Stimulated activated CD8-positive, alpha-beta memory T cell treated with anti-CD3 and anti-CD28 coated beads, Interleukin-12 subunit alpha, Interleukin-12 subunit beta, amount 100 ng/mL, for 1 hour (primary cell): Measurements from ENCODE around the gene TRAFD1.

Source experiments
- DNase-seq: peaks from one replicate; pipeline ENCODE4 v3.0.0-alpha.2; 2020; ENCODE audit warnings: low read depth

Gene TRAFD1

DNA sequence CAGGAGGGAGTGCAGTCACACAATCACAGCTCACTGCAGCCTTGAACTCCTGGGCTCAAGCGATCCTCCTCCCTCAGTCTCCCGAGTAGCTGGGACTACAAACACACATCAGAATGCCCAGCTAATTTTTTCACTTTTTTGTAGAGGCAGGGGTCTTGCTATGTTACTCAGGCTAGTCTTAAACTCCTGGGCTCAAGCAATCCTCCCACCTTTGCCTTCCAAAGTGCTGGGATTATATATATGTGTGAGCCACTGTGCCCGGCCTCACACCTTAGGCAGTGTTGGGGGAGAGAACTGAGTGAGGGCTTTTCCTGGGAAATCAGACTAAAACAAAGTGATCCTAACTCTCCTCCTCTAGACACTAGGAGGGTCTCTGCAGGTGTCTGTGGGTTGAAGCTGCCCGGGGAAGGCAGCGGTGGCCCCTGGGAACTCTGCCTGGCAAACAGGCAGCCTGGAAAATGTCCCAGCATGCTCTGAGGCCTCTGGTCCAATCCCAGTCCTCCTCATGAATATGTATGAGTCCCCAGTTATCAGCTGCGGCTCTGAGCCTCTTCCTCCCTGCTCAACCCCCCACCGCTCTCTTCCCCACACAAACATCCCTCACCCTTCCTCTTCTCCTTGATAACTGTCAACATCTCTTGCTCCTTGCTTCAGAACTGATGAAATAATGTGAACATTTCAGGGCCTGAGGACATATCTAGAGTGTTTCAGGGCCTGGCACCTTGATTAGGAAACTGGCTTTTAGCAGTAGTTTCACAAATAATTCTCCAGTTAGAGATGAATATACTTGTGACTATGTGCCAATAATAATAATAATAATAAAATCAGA, 8.9 kb upstream of the TRAFD1 start:
- DNase-seq: no peak

DNA sequence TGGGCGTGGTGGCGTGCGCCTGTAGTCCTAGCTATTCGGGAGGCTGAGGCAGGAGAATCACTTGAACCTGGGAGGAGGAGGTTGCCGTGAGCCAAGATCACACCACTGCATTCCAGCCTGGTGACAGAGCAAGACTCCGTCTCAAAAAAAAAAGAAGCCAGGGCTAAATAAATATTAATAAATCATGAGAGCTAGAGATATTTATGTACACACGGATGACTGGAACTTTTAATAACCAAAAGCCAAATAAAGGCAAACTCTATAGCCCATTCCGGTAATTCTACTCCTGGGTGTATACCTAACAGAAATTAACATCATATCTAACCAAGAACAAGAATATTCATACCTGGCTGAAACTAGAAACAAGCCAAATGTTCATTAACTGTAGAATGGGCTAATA, 7.7 kb upstream of the TRAFD1 start:
- DNase-seq: no peak

DNA sequence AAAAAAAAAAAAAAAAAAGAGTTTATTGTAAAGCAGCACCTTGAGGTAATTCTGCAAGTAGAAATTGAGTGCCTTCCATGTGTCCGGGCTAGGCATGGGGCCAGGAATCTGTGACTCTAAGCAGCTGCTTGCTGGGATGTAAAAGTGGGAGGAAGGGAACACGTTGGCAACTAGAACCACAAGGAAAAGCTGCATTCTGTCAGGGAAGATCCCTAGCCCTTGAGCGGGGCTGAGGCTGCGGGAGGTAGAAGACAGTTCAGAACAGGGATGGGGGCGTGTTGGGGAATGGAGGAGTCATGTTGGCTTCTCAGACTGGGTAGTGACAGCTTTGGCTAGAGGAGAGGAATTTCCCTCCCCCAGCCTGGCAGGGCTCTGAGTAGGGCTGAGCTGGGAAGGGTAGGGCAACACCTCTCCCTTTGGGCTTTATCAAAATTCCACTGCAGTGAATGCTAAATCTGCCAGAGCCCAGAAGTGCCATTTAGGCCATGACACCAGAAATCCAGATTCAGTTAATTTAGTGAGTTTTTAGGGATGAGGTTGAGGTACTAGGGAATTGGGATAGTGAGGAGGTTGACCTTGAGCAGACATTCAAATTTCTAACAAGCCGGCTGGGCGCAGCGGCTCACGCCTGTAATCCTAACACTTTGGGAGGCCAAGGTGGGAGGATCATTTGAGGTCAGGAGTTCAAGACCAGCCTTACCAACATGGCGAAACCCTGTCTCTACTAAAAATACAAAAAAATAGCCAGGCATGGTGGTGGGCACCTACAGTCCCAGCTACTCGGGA, 3.4 kb upstream of the TRAFD1 start:
- no peak for DNase-seq

DNA sequence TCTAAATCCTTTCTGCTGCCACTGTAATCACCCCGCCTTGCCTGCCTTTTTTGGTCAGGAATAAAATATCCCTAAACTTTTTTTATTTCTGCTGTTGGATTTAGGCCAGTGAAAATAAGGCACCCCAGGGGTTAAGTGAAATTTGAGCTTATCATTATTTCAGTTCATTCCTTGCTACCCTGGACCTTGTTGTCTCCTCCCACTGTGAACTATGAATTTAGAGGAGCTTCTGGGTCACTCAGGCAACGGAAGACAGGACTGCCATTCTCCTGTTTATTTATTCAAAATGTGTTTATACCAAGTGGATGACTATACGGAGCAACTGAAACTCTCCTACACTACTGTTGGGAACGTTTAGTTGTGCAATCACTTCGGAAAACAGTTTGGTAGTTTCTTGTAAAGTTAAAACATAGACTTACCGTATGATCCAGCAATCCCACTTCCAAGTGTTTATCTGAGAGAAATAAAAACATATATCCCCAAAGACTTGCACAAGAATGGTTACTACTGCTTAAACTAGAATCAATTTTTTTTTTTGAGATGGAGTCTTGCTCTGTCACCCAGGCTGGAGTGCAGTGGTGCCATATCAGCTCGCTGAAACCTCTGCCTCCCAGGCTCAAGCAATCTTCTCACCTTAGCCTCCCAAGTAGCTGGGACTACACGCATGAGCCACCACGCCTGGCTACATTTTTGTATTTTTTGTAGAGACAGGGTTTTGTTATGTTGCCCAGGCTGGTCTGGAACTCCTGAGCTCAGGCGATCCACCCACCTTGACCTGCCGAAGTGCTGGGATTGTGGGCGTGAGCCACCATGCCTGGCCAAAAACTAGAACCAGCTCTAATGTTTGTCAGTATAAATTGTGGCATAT, 2.3 kb upstream of the TRAFD1 start:
- DNase-seq: no peak

DNA sequence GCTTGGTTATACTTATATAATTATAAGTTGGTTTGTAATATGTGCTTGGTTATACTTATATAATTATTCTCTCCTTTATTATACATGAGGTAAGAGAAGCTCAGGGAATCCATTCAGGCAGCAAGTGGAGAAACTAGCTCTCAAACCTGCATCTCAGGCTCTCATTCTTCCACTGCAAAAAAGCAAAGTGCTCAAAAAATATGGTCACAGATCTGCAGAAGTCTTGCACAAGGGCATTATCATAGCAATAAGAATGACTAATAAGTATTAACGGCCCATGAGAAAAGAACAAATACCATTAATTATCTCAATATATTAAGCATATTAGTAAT, 476 bp upstream of the TRAFD1 start:
- no peak for DNase-seq

DNA sequence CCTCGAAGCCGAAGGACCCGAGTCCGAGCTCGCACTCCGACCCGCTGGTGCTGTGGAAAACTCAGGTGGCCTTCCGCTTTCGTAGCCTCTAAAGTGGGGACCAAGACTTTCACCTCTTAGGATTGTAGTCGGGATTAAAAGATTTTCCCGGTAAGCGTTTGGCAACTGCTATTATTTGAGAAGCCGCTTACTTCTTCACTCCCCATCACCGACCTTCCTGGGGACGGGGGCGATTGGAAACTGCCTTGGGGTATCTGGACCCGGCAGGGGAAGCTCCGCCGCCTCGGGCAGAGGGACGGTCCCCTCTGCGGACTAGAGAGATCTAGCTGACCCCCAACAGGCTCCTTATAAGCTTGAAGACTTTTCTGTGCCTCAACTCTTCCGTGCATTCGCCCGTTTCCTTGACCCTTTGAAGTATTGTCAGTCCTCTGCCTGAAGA, 659 bp downstream of the TRAFD1 start:
- no peak for DNase-seq

DNA sequence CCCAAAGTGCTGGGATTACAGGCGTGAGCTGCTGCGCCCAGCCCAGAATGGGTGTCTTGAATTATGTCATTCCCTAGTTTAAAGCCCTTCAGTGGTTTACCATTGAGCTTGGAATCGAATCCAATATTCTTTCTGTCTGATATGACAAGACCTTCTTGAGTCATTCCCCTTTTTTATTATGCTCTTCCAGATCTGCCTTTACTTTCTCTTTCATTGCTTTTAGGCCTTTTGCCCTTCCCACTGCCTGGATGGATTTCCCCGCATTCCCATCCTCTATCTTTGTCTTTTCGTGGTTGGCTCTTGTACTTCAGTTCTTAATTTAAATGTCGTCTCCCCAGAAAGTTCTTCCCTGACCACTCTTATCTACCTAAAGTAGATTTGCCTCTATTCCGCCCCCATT, 1.6 kb downstream of the TRAFD1 start:
- no peak for DNase-seq

DNA sequence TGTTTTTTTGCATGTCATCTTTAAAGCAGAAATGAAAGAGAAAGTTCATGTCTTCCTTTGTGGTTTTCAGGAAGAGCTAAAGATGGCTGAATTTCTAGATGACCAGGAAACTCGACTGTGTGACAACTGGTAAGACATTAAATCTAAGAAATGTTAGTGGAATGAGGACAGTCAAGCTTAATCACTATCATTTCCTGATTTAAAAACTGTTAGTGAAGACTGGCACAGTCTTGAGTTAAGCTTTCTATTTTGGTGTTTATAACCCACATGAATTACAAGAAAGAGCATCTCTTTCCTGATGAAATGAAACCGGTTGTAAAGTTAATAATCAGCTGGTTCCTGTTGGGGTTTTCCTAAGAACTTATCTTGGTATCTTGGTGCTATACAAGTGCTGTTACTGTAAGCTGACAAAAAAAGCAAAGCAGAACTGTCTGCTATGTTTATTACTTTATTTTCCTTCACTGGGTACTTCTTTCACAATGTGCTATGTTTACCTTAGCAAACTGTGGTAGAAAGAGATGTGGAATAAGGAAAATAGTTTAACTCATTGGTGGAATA, 5.2 kb downstream of the TRAFD1 start:
- no peak for DNase-seq

DNA sequence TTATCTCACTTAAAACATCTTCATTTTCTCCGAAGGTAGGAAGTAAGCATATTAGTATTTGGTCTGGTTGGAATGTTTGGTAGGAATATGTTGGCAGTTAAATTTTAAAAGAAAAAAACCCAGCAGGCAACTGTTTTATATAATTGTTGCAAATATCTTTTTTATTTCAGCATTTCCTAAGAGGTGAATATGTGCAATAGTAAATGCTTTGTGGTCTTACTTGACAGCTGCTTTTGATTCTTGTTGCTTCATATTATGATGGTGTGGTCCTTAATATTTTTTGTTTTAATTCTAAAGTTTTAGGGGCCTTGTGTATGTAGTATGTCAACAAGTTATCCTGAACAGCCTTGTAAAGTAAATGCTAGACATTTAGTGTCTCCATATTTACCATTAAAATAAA, 6.3 kb downstream of the TRAFD1 start:
- no peak for DNase-seq

DNA sequence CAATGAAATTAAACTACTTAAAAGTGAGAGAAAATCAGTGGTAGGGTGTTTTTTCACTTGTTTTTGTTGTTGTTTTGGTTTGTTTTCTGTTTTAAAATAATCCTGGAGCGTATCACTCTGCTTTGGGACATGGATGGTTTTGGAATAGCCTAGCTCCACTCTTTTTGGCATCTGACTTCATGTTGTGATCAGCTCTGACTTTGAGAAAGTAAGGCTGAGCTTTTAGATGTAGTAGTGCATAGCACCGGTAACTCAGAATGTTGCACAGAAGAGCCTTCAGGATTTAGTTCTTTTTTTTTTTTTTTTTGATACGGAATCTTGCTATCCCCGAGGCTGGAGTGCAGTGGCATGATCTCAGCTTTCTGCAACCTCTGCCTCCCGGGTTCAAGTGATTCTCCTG, 8.1 kb downstream of the TRAFD1 start:
- DNase-seq: no peak

DNA sequence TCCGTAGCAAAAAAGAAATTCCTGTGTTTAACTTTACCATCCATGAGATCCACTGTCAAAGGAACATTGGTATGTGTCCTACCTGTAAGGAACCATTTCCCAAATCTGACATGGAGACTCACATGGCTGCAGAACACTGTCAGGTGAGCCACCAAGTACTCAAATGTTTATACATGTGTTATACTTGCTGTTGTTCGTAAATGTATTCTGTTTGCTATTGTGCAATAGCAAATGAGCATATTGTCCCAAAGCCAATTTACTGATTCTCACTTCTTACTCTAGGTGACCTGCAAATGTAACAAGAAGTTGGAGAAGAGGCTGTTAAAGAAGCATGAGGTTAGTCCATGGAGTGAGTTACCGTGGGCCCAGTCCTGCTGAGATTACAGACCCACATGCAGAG, 9.4 kb downstream of the TRAFD1 start:
- DNase-seq: no peak

DNA sequence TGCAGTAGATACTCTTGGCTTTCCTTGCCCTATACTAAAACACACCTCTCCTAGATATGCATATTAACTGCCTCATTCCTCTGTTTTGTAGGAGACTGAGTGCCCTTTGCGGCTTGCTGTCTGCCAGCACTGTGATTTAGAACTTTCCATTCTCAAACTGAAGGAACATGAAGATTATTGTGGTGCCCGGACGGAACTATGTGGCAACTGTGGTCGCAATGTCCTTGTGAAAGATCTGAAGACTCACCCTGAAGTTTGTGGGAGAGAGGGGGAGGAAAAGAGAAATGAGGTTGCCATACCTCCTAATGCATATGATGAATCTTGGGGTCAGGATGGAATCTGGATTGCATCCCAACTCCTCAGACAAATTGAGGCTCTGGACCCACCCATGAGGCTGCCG, 15.4 kb downstream of the TRAFD1 start:
- DNase-seq: no peak

DNA sequence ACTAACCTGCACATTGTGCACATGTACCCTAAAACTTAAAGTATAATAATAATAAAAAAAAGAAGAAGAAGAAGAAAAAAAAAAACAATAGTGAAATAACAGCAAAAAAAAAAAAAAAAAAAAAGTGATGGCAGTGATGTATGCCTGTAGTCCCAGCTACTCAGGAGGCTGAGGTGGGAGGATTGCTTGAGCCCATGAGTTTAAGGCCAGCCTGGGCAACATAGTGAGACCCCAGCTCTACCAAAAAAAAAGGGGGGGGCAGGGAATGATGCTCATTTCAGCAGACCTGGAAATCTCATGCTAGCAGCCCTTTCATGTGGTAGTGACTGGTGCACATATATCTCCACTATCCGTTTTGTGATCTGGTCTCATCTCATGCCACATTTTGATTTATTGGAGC, 20.8 kb downstream of the TRAFD1 start:
- DNase-seq: no peak

DNA sequence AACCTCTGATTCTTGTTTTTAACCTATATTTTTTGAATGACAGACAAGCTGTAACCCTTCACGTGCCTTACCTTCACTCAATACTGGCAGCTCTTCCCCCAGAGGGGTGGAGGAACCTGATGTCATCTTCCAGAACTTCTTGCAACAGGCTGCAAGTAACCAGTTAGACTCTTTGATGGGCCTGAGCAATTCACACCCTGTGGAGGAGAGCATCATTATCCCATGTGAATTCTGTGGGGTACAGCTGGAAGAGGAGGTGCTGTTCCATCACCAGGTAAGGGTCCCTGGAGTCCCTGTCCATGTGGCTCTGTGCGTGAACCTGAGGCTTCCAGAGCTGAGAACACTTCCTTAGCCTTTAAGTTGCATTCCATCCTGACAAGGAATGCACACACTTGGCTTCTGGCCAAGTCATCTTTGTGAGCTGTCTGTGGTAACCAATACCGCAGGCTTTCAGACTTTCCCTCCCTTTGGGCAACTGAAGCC, 22.7 kb downstream of the TRAFD1 start:
- no peak for DNase-seq

DNA sequence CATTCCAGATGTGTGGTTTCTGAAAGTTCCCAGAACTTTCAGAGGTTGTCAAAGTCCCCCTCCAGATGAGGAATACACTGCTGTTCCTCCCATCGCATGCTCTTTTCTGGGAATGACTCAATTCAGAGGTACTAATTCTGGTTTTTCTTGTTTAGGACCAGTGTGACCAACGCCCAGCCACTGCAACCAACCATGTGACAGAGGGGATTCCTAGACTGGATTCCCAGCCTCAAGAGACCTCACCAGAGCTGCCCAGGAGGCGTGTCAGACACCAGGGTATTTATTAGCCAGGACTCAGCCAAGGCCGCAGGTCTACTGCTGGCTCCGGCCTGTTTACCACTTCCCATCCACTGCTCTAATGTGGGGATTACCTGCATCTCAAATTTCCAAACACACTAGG, 24.2 kb downstream of the TRAFD1 start:
- no peak for DNase-seq

DNA sequence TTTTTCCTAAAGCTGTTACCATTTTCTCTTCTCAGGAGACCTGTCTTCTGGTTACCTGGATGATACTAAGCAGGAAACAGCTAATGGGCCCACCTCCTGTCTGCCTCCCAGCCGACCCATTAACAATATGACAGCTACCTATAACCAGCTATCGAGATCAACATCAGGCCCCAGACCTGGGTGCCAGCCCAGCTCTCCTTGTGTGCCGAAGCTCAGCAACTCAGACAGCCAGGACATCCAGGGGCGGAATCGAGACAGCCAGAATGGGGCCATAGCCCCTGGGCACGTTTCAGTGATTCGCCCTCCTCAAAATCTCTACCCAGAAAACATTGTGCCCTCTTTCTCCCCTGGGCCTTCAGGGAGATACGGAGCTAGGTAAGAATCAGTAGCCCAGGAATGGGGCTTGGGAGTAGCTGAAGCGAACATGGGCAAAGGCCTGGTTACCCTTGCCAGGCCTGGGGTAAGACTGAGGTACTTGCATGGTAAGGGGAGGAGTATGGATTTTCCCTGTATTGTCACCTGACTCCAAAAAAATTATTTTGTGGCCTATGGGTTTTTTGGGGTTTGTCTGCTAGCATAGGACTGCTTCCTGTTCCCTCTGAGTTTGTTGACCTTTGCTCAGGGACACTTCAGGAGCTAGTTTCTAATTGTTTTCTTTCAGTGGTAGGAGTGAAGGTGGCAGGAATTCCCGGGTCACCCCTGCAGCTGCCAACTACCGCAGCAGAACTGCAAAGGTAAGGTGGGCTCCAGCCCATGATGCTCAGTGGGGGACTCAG, 26.6 kb downstream of the TRAFD1 start:
- no peak for DNase-seq

DNA sequence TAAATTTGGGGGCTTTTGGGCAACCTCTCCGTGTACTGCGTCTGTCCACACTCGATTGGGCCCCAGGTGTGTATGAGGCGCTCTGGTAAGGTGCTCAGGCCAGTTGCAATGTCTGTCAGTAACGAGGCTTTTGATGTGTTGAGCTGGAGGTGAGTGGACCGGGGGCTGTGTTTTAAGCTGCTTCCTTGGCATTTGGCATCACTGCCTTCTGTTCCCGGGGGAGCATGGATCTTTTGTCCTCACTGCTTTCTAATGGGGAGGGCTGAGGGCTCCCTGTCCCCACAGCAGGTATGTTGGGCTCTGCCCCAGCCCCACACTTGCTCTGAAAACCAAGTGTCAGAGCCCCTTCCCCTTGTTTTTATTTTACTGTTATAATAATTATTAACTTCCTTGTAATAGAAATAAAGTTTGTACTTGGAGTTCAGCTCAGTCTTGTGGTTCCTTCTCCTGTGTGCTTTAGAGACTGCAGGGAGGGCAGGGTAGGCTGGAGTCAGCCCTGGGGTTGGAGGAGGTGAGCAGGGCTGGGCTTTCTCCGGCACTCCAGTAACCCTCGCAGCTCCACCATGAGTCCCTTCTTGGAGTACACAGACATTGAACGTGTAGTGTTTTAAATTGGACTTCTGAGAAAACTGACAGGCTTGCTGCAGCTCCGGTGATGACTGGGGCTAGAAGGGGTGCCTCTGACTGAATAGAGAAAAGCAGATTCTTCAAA, 28.0 kb downstream of the TRAFD1 start:
- DNase-seq: no peak

DNA sequence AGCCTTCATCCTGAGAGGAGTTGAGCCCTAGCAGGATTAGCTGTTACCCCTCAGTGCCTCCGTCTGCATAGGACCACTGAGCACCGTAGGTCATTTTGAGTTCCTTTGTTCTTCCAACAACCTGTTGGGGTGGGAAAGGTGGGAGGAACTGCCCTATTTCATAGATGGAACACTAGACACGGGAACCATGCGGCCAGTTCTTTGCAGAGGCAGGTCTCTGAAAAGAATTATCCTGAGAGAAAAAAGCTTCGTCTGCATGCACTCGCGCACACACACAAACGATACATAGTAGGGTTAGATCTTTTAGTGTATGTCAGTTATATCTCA, 28.5 kb downstream of the TRAFD1 start:
- no peak for DNase-seq

DNA sequence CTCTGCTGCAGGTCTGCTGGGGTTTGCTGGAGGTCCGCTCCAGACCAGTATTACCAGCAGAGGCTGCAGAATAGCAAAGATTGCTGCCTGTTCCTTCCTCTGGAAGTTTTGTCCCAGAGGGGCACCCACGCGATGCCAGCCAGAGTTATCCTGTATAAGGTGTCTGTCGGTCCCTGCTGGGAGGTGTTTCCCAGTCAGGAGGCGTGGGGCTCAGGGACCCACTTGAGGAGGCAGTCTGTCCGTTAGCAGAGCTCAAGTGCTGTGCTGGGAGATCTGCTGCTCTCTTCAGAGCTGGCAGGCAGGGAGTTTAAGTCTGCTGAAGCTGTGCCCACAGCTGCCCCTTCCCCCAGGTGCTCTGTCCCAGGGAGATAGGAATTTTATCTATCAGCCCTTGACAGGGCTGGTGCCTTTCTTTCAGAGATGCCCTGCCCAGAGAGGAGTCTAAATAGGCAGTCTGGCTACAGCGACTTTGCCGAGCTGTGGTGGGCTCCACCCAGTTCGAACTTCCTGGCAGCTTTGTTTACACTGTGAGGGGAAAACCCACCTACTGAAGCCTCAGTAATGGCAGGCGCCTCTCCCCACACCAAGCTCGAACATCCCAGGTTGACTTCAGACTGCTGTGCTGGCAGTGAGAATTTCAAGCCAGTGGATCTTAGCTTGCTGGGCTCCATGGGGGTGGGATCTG, 33.2 kb downstream of the TRAFD1 start:
- peak; percentile 11 for DNase-seq

DNA sequence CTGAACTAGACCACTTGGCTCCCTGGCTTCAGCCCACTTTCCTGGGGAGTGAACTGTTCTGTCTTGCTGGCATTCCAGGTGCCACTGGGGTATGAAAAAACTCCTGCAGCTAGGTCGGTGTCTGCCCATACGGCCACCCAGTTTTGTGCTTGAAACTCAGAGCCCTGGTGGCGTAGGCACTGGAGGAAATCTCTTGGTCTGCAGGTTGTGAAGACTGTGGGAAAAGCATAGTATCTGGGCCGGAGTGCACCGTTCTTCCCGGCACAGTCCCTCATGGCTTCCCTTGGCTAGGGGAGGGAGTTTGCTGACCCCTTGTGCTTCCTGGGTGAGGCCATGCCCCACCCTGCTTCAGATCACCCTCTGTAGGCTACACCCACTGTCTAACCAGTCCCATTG, 33.8 kb downstream of the TRAFD1 start:
- DNase-seq: no peak
